GM21526 (cell line): ENCODE results near the gene TGFBI.
"Not testable (repeated sequence)": the region's sequence is repeated elsewhere in the genome, so short reads cannot be mapped to it uniquely, and the experiment has no call there.

Experiments used
- ATAC-seq: cut with Tn5 transposase; IDR thresholded peaks from one replicate; pipeline ENCODE4 v1.9.1; 2021; ENCODE audit warnings: moderate library complexity; ENCODE audit not compliant: unreplicated experiment, low FRiP score

Gene TGFBI

GRCh38 chr5:136042665-136043121, 13.9 kb downstream of the TGFBI start:
- no peak for ATAC-seq

GRCh38 chr5:136043551-136043950, 14.8 kb downstream of the TGFBI start:
- ATAC-seq: no peak

- ATAC-seq: no peak
These were observed 15.3 kb downstream of the TGFBI start for GRCh38 chr5:136043968-136044610.

GRCh38 chr5:136045026-136045425, 16.2 kb downstream of the TGFBI start:
- not testable (repeated sequence) for ATAC-seq

- ATAC-seq: no peak
These were observed 17.5 kb downstream of the TGFBI start for GRCh38 chr5:136046246-136046645.

- ATAC-seq: no peak
These were observed 19.1 kb downstream of the TGFBI start for GRCh38 chr5:136047858-136048257.

GRCh38 chr5:136048966-136049365, 20.2 kb downstream of the TGFBI start:
- ATAC-seq: no peak

- no peak for ATAC-seq
These were observed 22.9 kb downstream of the TGFBI start for GRCh38 chr5:136051486-136052220.

- no peak for ATAC-seq
These were observed 24.0 kb downstream of the TGFBI start for GRCh38 chr5:136052692-136053335.

GRCh38 chr5:136053336-136054141, 24.8 kb downstream of the TGFBI start:
- no peak for ATAC-seq

GRCh38 chr5:136054142-136055019, 25.6 kb downstream of the TGFBI start:
- ATAC-seq: no peak

GRCh38 chr5:136055612-136056309, 27.0 kb downstream of the TGFBI start:
- no peak for ATAC-seq

GRCh38 chr5:136056336-136056735, 27.5 kb downstream of the TGFBI start:
- no peak for ATAC-seq

GRCh38 chr5:136056771-136057335, 28.1 kb downstream of the TGFBI start:
- ATAC-seq: no peak

GRCh38 chr5:136057401-136058038, 28.7 kb downstream of the TGFBI start:
- ATAC-seq: no peak

- ATAC-seq: no peak
These were observed 29.5 kb downstream of the TGFBI start for GRCh38 chr5:136058039-136058971.

- ATAC-seq: no peak
These were observed 30.2 kb downstream of the TGFBI start for GRCh38 chr5:136058972-136059354.
